Measurements from ENCODE around the gene CCDC70. TPM values are rescaled to one million over a fixed set of nuclear protein-coding genes. Genes with fewer than 3 reads are reported as not detected.

CCDC70 gene
- total and polyA plus RNA-seq, 2 of the 8 experiments (the other 6 are each of a cell fraction or from before 2014, with no cell fraction given) = not detected

DNA sequence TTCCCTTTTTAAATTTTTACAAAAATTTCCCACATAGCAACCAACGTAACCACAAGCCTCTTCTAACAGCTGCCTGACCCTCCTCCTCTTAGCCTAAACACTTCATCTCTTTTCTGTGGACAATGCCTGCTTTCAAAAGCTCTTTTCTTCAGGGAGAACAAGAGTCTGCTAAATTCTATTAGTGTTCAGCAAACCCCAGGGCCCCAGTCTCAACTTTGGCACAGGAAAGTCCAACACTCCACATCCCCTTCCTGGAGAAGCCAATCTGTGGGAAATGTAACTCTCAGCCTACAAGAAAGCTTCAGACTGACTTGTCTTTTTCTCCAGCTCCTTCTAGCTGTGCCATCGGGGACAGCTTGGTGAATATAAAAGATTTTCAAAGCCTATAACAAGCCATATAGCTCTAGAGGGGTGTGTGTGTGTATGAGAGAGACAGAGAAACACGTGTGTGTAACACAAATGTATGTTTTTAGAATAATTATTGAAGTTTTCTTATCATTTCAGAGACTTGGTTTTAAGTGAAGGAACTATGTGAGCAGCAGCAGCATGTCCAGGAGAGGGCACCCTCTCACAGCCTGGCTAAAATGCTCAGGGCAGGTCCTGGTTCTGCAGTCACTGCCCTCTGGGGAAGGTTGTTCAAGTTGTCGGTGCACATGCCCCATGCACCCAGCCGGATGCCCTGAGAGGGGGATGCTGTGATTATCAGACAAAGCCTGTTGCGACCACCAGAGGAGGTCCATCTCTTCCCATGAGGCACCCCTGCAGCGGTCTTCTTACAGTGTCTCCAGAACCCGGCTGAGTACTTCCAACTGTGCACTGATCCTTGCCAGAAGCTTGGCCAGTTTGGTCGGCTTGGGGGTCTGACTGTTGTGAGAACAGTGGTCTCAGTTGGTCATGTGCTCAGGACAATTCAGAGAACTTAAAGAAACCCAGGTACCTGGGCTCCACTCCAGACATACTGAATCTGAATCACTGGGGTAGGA is 34.4 kb downstream of the CCDC70 start:
- H3K36me3 ChIP-seq (ENCODE audit: control insufficient read depth in 2 of 4, insufficient read depth in 4 of 4, low read length in 3 of 4) = no peaks in the 10 kb centered on the region
- H4K20me1 ChIP-seq (replicated peaks in 1 of 2; ENCODE audit: control insufficient read depth in 1 of 2, insufficient read depth in 2 of 2, low read length in 2 of 2) = no peaks in the 10 kb centered on the region
- CTCF ChIA-PET (ENCODE audit: partially characterized antibody) = interaction anchor here (0.7 to 7.8 kb wide), 37 partner anchors 9 to 306 kb away, joined by 3 to 78 read pairs (median 6); partner anchors contain the start of gene NEK5
- peak; percentile 88 for FAIRE-seq
- no peak overlapping the region for H3K23ac ChIP-seq (ENCODE audit: insufficient read length)
- H2BK5ac ChIP-seq (ENCODE audit: low read depth, low read length) = no peak overlapping the region
- no peak overlapping the region for H3K14ac ChIP-seq (ENCODE audit: insufficient read length)
- no peak overlapping the region for H3K56ac ChIP-seq (replicated peaks; ENCODE audit: insufficient read length, low read depth, low read length)
- no peak overlapping the region for H4K5ac ChIP-seq (ENCODE audit: insufficient read length, low read depth, low read length)
- no peaks in the 10 kb centered on the region for H3K9me3 ChIP-seq (ENCODE audit: insufficient read depth in 2 of 2, low read depth in 1 of 2, low read length in 1 of 2)
- no peak overlapping the region for H2AFZ ChIP-seq (ENCODE audit: low read length)
- 69% methylated on average over 9 of the region's 9 CpGs; no CpG with 5 or more reads in 1 of the 2 experiments for WGBS, 2 experiments (ENCODE audit: extremely low coverage in 1 of 2, insufficient coverage in 1 of 2, insufficient read length in 1 of 2, insufficient replicate concordance in 2 of 2, low coverage in 1 of 2, low lambda C conversion rate in 2 of 2, missing lambda C conversion rate in 1 of 2)
- no peaks in the 10 kb centered on the region for H3K27me3 ChIP-seq (replicated peaks in 1 of 4; ENCODE audit: control insufficient read depth in 3 of 4, extremely low read depth in 1 of 4, insufficient read depth in 3 of 4, low read length in 3 of 4)
- H2BK20ac ChIP-seq (ENCODE audit: low read length) = no peak overlapping the region
- H2BK12ac ChIP-seq (ENCODE audit: low read depth, low read length) = no peak overlapping the region
- peak; percentile 51 to 69 for DNase-seq (ENCODE audit: low read depth in 1 of 2, low spot score in 2 of 2)
- no peak overlapping the region for H2AK5ac ChIP-seq (ENCODE audit: low read depth, low read length)
- no peaks in the 10 kb centered on the region for H3K79me2 ChIP-seq (ENCODE audit: control insufficient read depth in 1 of 2, insufficient read depth in 2 of 2, low read length in 2 of 2)
- no peak overlapping the region for H3K4me2 ChIP-seq (ENCODE audit: insufficient read depth in 1 of 2, low read depth in 2 of 2, low read length in 2 of 2)
- H3K23me2 ChIP-seq (ENCODE audit: low read depth, low read length) = no peaks in the 10 kb centered on the region
- H3K27ac ChIP-seq (ENCODE audit: low read depth, low read length) = no peak overlapping the region
- no peak overlapping the region for H3K9ac ChIP-seq (replicated peaks in 1 of 4; ENCODE audit: extremely low read depth in 1 of 4, low read depth in 3 of 4, low read length in 3 of 4)
- peak overlapping the region; percentile 68; the same call in 1 of the 2 replicates for H4K8ac ChIP-seq (ENCODE audit: extremely low read depth, insufficient read depth, low read length)
- no peak overlapping the region for H3K4me3 ChIP-seq (ENCODE audit: extremely low read depth in 1 of 4, insufficient read depth in 2 of 4, low read depth in 3 of 4, low read length in 4 of 4)
- H2BK15ac ChIP-seq (ENCODE audit: low read length) = no peak overlapping the region
- H3K18ac ChIP-seq (ENCODE audit: extremely low read depth, low read length) = no peak overlapping the region
- no peak overlapping the region for H2BK120ac ChIP-seq (replicated peaks; ENCODE audit: low read depth, low read length)
- H3K79me1 ChIP-seq (ENCODE audit: low read depth, low read length) = no peaks in the 10 kb centered on the region
- no peak overlapping the region for H3K4ac ChIP-seq (replicated peaks; ENCODE audit: insufficient read length, low read depth, low read length)
- 0 out of 7 replicates have a peak, but pooled peaks cover 0 to 4% (median 0%) of the 10 kb centered on the region in 4 experiments for H3K4me1 ChIP-seq (replicated peaks in 1 of 4; ENCODE audit: control insufficient read depth in 3 of 4, insufficient read depth in 4 of 4, low read length in 3 of 4)
- POLR2A ChIA-PET (ENCODE audit: partially characterized antibody) = interaction anchor here (0.6 to 1.1 kb wide), 3 partner anchors 232 to 691 kb away, joined by 3 read pairs; partner anchors contain the start of gene INTS6
- no peak overlapping the region for H4K91ac ChIP-seq (replicated peaks; ENCODE audit: insufficient read length, low read length)
- TF ChIP-seq POU5F1 (IDR thresholded peaks at IDR 0.05; ENCODE audit: low read depth, low read length) (no peak), KDM1A (IDR thresholded peaks at IDR 0.05; ENCODE audit: borderline replicate concordance, low read length) (no peak), CEBPB (IDR thresholded peaks at IDR 0.05; ENCODE audit: low read depth, low read length) (no peak), SUZ12 (IDR thresholded peaks at IDR 0.05; ENCODE audit: low read length) (no peak), SAP30 (IDR thresholded peaks at IDR 0.05; ENCODE audit: insufficient read depth, insufficient replicate concordance, low read length) (no peak), ZNF274 (IDR thresholded peaks at IDR 0.05; ENCODE audit: borderline replicate concordance, extremely low read depth, low read length) (no peak), MAX (IDR thresholded peaks at IDR 0.05) (no peak), CHD2 (IDR thresholded peaks at IDR 0.05; ENCODE audit: low read length) (no peak), SP4 (IDR thresholded peaks at IDR 0.05; ENCODE audit: low read length) (no peak), YY1 (IDR thresholded peaks at IDR 0.05; ENCODE audit: low read depth, low read length) (0 out of 2 replicates have a peak, but pooled peaks have one; percentile 28)
- TF ChIP-seq, protein P1, sequence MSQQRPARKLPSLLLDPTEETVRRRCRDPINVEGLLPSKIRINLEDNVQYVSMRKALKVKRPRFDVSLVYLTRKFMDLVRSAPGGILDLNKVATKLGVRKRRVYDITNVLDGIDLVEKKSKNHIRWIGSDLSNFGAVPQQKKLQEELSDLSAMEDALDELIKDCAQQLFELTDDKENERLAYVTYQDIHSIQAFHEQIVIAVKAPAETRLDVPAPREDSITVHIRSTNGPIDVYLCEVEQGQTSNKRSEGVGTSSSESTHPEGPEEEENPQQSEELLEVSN (IDR thresholded peaks at IDR 0.05) = no peak

All from H1 (cell line).